Nasal cavity respiratory epithelium epithelial cell of viscerocranial mucosa (primary cell): ENCODE data around the gene KRTAP19-8. TPM values are rescaled to one million over a fixed set of nuclear protein-coding genes. Genes with fewer than 3 reads are reported as not detected.

Experiments used
- total RNA-seq: library from RNA; depleted of rRNA; stranded (reverse); fragments of >200 nt; gene quantifications from 2 replicates; pipeline ENCODE4 v1.2.3, GENCODE V29; 2014

The KRTAP19-8 gene, protein sequence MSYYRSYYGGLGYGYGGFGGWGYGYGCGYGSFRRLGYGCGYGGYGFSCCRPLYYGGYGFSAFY
- not detected in 2 replicates for total RNA-seq

DNA sequence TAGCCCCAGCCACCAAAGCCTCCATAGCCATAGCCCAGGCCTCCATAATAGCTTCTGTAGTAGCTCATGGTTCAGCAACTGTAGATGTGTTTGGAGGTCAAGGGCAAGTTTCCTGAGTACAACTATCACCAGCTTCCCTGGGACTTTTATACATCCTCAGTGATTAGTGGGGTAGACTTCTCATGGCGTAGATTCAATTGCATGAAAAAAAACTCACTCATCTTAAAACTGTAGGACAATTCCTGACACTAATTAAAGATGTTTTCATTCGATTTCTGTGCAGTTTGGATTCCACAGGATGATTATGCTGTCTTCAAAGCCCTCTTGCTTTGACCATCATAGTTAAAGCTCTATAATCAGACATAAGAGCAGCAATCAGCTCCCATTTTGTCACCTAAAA, at the start of gene KRTAP19-8:
KRTAP19-8 (minus strand) TSS at position 101 of the 400 bp plus-strand sequence; CDS start at position 68, 33 bp downstream.

Other genes starting within 250 kb of the KRTAP19-8 start
- gene KRTAP8-1, start 225.2 kb downstream of the KRTAP19-8 start, total RNA-seq = not detected in 2 replicates
- not detected in 2 replicates for gene KRTAP7-1, start 208.7 kb downstream of the KRTAP19-8 start, total RNA-seq
- gene KRTAP11-1, start 156.9 kb downstream of the KRTAP19-8 start, total RNA-seq = not detected in 2 replicates